SU-DHL-6 (cell line): Measurements from ENCODE around the gene TBX18.

ENCODE experiments used
- H2AFZ ChIP-seq: fragments of 200-600 bp; sonication (generic); 2 replicates; pipeline ENCODE4 v1.6.1; 2014; ENCODE audit warnings: low read depth, mild to moderate bottlenecking, moderate library complexity, mixed read lengths, antibody characterized with exemption, low read length; ENCODE audit not compliant: severe bottlenecking
- H3F3A ChIP-seq: fragments of 200-600 bp; shearing (Covaris generic); 2 replicates; pipeline ENCODE4 v1.6.0; 2016; ENCODE audit warnings: antibody characterized with exemption, mild to moderate bottlenecking; ENCODE audit not compliant: insufficient read depth
- H3K27ac ChIP-seq: fragments of 200-600 bp; sonication (generic); 2 replicates; pipeline ENCODE4 v1.5.1; 2016; ENCODE audit warnings: low read depth, mild to moderate bottlenecking, low read length, moderate library complexity, mixed read lengths
- H3K27me3 ChIP-seq: fragments of 200-600 bp; sonication (generic), shearing (Covaris generic); 2 replicates; pipeline ENCODE4 v1.6.0; 2014; ENCODE audit warnings: mild to moderate bottlenecking, low read length
- H3K36me3 ChIP-seq: fragments of 200-600 bp; sonication (generic); 2 replicates; pipeline ENCODE4 v1.6.1; 2014; ENCODE audit warnings: mild to moderate bottlenecking, low read length, mixed read lengths
- H3K4me2 ChIP-seq: fragments of 300-600, 200-600 bp; shearing (Covaris generic), sonication (generic); 2 replicates; pipeline ENCODE4 v1.6.0; 2014; ENCODE audit warnings: low read length, low read depth, mild to moderate bottlenecking; ENCODE audit not compliant: poor library complexity, severe bottlenecking
- H3K4me3 ChIP-seq: fragments of 200-600 bp; sonication (generic); 2 replicates; pipeline ENCODE4 v1.5.1; 2014; ENCODE audit warnings: antibody characterized with exemption, low read length, mild to moderate bottlenecking, mixed read lengths; ENCODE audit not compliant: insufficient read depth, poor library complexity, severe bottlenecking
- H3K79me2 ChIP-seq: fragments of 200-600 bp; sonication (generic); 2 replicates; pipeline ENCODE4 v1.6.1; 2014; ENCODE audit warnings: mild to moderate bottlenecking, low read length, moderate library complexity; ENCODE audit not compliant: insufficient read depth
- H3K9ac ChIP-seq: fragments of 200-600 bp; sonication (generic); 2 replicates; pipeline ENCODE4 v1.7.0; 2014; ENCODE audit warnings: mild to moderate bottlenecking, low read length
- H3K9me2 ChIP-seq: fragments of 200-600 bp; sonication (generic); replicated peaks from 2 replicates; pipeline ENCODE4 v1.6.1; 2014; ENCODE audit warnings: low read length; ENCODE audit not compliant: insufficient read depth
- H3K9me3 ChIP-seq: fragments of 200-600 bp; sonication (generic); 2 replicates; pipeline ENCODE4 v1.6.1; 2014; ENCODE audit warnings: low read length, mixed read lengths; ENCODE audit not compliant: insufficient read depth
- H4K20me1 ChIP-seq: fragments of 200-600 bp; sonication (generic); 2 replicates; pipeline ENCODE4 v1.6.1; 2014; ENCODE audit warnings: low read depth, mild to moderate bottlenecking, antibody characterized with exemption, low read length, moderate library complexity, mixed read lengths
- EZH2phosphoT487 ChIP-seq: fragments of 200-600 bp; sonication (generic), shearing (Covaris generic); conservative IDR thresholded peaks from 2 replicates; pipeline ENCODE4 v1.6.1; 2018; ENCODE audit warnings: mild to moderate bottlenecking, antibody characterized with exemption, low read length, moderate library complexity, mixed read lengths
- TF ChIP-seq, protein P1 (sequence below): fragments of 200-600 bp; sonication (generic); IDR thresholded peaks from one replicate; pipeline ENCODE4 v1.5.1; 2017; ENCODE audit warnings: antibody characterized with exemption, mild to moderate bottlenecking, low read length, moderate library complexity; ENCODE audit not compliant: insufficient read depth, poor library complexity, severe bottlenecking

Gene TBX18

DNA sequence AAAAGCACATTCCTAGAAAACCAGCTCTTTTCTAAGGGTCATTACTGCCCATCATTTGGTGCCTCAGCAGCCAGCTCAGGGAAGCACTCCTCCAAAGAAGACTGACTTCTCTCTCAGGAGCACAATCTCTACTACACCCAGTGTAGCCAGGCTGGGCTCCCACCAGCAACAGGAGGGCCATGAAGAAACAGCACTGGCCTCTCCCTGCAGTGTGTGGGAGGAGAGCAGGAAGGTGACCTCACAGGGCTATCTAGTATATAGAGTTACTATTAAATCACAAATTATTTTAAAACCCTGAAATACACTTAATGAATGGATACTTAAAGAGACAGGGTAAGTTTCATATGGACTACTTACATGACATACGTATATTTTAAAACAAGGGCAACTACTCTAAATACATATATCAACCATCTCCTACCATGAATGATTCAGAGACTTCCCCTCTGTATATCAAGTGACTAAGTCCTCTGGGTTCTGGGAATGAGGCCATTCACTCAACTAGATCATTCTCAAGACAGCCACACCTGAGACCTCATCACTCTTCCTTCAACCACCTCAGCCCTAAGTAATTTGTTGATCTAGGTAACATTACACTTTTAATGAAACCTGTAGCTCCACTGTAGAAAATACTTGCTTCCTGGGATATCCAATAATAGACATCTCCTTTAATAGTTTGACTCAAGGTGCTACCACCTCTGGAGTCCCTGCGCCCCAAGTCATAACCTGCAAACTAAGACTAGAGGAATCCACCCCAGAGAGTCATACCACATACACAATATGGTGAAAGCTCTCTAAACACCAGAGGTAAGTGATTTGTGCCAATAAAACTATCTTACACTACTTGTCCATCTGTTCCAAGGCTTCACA lies 25.2 kb downstream of the TBX18 start:
- TF ChIP-seq, protein P1, sequence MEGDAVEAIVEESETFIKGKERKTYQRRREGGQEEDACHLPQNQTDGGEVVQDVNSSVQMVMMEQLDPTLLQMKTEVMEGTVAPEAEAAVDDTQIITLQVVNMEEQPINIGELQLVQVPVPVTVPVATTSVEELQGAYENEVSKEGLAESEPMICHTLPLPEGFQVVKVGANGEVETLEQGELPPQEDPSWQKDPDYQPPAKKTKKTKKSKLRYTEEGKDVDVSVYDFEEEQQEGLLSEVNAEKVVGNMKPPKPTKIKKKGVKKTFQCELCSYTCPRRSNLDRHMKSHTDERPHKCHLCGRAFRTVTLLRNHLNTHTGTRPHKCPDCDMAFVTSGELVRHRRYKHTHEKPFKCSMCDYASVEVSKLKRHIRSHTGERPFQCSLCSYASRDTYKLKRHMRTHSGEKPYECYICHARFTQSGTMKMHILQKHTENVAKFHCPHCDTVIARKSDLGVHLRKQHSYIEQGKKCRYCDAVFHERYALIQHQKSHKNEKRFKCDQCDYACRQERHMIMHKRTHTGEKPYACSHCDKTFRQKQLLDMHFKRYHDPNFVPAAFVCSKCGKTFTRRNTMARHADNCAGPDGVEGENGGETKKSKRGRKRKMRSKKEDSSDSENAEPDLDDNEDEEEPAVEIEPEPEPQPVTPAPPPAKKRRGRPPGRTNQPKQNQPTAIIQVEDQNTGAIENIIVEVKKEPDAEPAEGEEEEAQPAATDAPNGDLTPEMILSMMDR: no peak
- no peak for TF ChIP-seq EZH2phosphoT487
- H2AFZ ChIP-seq: no peak overlapping the region
- no peaks in the 10 kb centered on the region for H3K36me3 ChIP-seq
- H3K27ac ChIP-seq: no peak overlapping the region
- no peak overlapping the region for H3K4me3 ChIP-seq
- H3K9me2 ChIP-seq: no peaks in the 10 kb centered on the region
- H3K27me3 ChIP-seq: no peaks in the 10 kb centered on the region
- H3K9ac ChIP-seq: no peak overlapping the region
- H4K20me1 ChIP-seq: no peaks in the 10 kb centered on the region
- no peaks in the 10 kb centered on the region for H3K79me2 ChIP-seq
- H3K9me3 ChIP-seq: no peaks in the 10 kb centered on the region
- H3K4me2 ChIP-seq: no peak overlapping the region
- H3F3A ChIP-seq: no peaks in the 10 kb centered on the region

DNA sequence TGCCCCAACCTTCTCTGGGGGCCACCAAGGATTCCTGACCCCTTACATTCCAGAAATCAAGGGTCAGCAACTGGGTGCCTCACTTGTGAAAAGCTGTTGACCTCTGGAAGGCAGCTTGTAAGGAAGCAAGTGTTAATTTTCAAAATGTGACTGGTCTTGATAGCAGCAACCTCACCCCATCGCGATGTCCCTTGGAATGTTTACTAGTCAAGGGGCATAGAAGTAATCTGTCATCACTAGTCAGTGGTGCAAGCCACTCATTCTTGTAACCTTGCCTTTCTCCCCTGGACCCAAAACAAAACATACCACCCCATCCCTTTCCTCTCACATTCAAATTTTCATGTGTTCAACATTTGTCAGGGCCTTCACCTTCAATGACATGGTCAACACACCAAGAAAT lies 30.5 kb downstream of the TBX18 start:
- Histone ChIP-seq H3K9ac (no peak overlapping the region), H3K4me3 (no peak overlapping the region), H3K36me3 (no peaks in the 10 kb centered on the region), H2AFZ (no peak overlapping the region), H3K79me2 (no peaks in the 10 kb centered on the region), H3K9me2 (no peaks in the 10 kb centered on the region), H3K27me3 (no peaks in the 10 kb centered on the region), H3K27ac (no peak overlapping the region), H3K4me2 (no peak overlapping the region), H3K9me3 (no peaks in the 10 kb centered on the region), H3F3A (no peaks in the 10 kb centered on the region), H4K20me1 (no peaks in the 10 kb centered on the region)
- TF ChIP-seq, protein P1: no peak
- no peak for TF ChIP-seq EZH2phosphoT487

DNA sequence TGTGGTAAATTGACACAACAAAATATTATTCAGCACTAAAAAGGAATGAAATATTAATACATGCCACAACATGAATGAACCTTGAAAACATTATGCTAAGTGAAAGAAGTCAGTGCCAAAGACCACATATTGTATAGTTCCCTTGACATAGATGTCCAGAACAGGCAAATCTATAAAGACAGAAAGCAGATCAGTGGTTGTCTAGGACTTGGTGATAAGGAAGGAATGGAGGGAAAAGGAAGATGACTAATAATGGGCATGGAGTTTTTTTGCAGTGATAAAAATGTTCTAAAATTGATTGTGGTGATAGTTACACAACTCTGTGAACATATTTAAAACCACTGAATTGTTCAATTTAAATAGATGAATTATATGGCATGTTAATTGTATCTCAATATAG lies 32.5 kb downstream of the TBX18 start:
- H3K36me3 ChIP-seq: no peaks in the 10 kb centered on the region
- no peaks in the 10 kb centered on the region for H3K79me2 ChIP-seq
- H3K27ac ChIP-seq: no peak overlapping the region

More for the DNA sequence above, 32.5 kb downstream of the TBX18 start:
- Histone ChIP-seq H3K4me2 (no peak overlapping the region), H3K9me2 (no peaks in the 10 kb centered on the region), H3F3A (no peaks in the 10 kb centered on the region), H3K9me3 (no peaks in the 10 kb centered on the region), H2AFZ (no peak overlapping the region), H3K27me3 (no peaks in the 10 kb centered on the region), H3K9ac (no peak overlapping the region), H3K4me3 (no peak overlapping the region), H4K20me1 (no peaks in the 10 kb centered on the region)
- TF ChIP-seq EZH2phosphoT487: no peak
- TF ChIP-seq, protein P1: no peak
